SK-N-SH (cell line): ENCODE measurements around the gene HRH1. TPM values are rescaled to one million over a fixed set of nuclear protein-coding genes. Genes with fewer than 3 reads are reported as not detected.

ENCODE experiments used
- CTCF ChIA-PET: fragments of 300-600, 350-600 bp; formaldehyde crosslinking; extraction: SDS; loops from one replicate; lab custom pipeline; 2021; lab: Yijun Ruan, JAX
- POLR2A ChIA-PET: fragments of 350-600 bp; sonication (Branson Sonifier 250); formaldehyde crosslinking; extraction: SDS; loops from one replicate; lab custom pipeline; 2020; ENCODE audit warnings: antibody characterized with exemption, inconsistent platforms; lab: Yijun Ruan, JAX
- DNase-seq: peaks from one replicate; pipeline ENCODE4 v3.0.0; 2012
- H2AFZ ChIP-seq: fragments of 200-600 bp; sonication (generic); 2 replicates; pipeline ENCODE4 v1.8.1; 2016; ENCODE audit warnings: antibody characterized with exemption, mild to moderate bottlenecking, low read depth
- H3F3A ChIP-seq: fragments of 200-600 bp; sonication (generic); replicated peaks from 2 replicates; pipeline ENCODE3; 2016; ENCODE audit warnings: antibody characterized with exemption, mild to moderate bottlenecking; ENCODE audit not compliant: insufficient read depth
- H3K27ac ChIP-seq, 2 experiments: fragments of 200-500 bp in 1 of 2; fragments of 200-600 bp in 1 of 2; sonication (Bioruptor generic) in 1 of 2; sonication (generic), shearing (Covaris generic) in 1 of 2; 2 replicates each; pipeline versions ENCODE4 v1.5.1 to v1.6.1; 2014 to 2016; ENCODE audit warnings: low read depth in 2 of 2, inconsistent platforms in 1 of 2, low read length in 1 of 2, mild to moderate bottlenecking in 1 of 2, mixed read lengths in 1 of 2
- H3K27me3 ChIP-seq: fragments of 200-600 bp; sonication (generic), shearing (Covaris generic); 2 replicates; pipeline ENCODE4 v1.6.1; 2016; ENCODE audit warnings: mixed run types; ENCODE audit not compliant: insufficient read depth
- H3K36me3 ChIP-seq, 2 experiments: fragments of 200-500 bp in 1 of 2; fragments of 200-600 bp in 1 of 2; sonication (Bioruptor generic) in 1 of 2; sonication (generic) in 1 of 2; replicated peaks in 1 of 2; 2 replicates each; pipeline versions ENCODE3 to v1.5.1; 2014 to 2016; ENCODE audit warnings: low read length in 1 of 2, mild to moderate bottlenecking in 1 of 2; ENCODE audit not compliant: insufficient read depth in 2 of 2, control insufficient read depth in 1 of 2
- H3K4me1 ChIP-seq, 2 experiments: fragments of 200-500 bp in 1 of 2; fragments of 200-600 bp in 1 of 2; sonication (Bioruptor generic) in 1 of 2; sonication (generic), shearing (Covaris generic) in 1 of 2; 2 replicates each; pipeline versions ENCODE4 v1.5.1 to v1.6.1; 2014 to 2016; ENCODE audit warnings: low read depth in 1 of 2, low read length in 1 of 2, mixed run types in 1 of 2; ENCODE audit not compliant: insufficient read depth in 2 of 2, control insufficient read depth in 1 of 2
- H3K4me2 ChIP-seq: fragments of 200-600 bp; sonication (generic), shearing (Covaris generic); 2 replicates; pipeline ENCODE4 v1.6.1; 2017; ENCODE audit warnings: mixed run types
- H3K4me3 ChIP-seq, 2 experiments: fragments of 200-500 bp in 1 of 2; fragments of 200-600 bp in 1 of 2; sonication (Bioruptor generic) in 1 of 2; sonication (generic), shearing (Covaris generic) in 1 of 2; 2 replicates each; pipeline versions ENCODE4 v1.5.1 to v1.8.1; 2014 to 2016; ENCODE audit warnings: low read depth in 2 of 2, inconsistent platforms in 1 of 2, low read length in 1 of 2, mild to moderate bottlenecking in 1 of 2, mixed read lengths in 1 of 2, moderate library complexity in 1 of 2
- H3K79me2 ChIP-seq: fragments of 200-600 bp; sonication (generic); 2 replicates; pipeline ENCODE4 v1.8.1; 2017; ENCODE audit warnings: mild to moderate bottlenecking; ENCODE audit not compliant: insufficient read depth
- H3K9ac ChIP-seq: fragments of 200-600 bp; sonication (generic); 2 replicates; pipeline ENCODE4 v1.6.1; 2017; ENCODE audit warnings: mixed run types
- H3K9me2 ChIP-seq: fragments of 200-600 bp; sonication (generic); 2 replicates; pipeline ENCODE4 v1.6.1; 2017; ENCODE audit warnings: mixed run types
- H3K9me3 ChIP-seq: fragments of 200-600 bp; sonication (generic); 2 replicates; pipeline ENCODE4 v1.6.1; 2017; ENCODE audit warnings: mixed run types, mild to moderate bottlenecking, moderate library complexity
- H4K20me1 ChIP-seq: fragments of 200-600 bp; sonication (generic); 2 replicates; pipeline ENCODE4 v1.6.1; 2017; ENCODE audit warnings: mild to moderate bottlenecking, mixed run types; ENCODE audit not compliant: insufficient read depth
- CHD2 ChIP-seq: fragments of 150-350 bp; IDR thresholded peaks from 2 replicates; pipeline ENCODE4 v1.6.1; 2018; ENCODE audit warnings: low read length; ENCODE audit not compliant: partially characterized antibody
- FOSL2 ChIP-seq: IDR thresholded peaks from 2 replicates; pipeline ENCODE4 v1.4.0; 2012; ENCODE audit warnings: low read depth, mild to moderate bottlenecking, moderate library complexity, borderline replicate concordance
- GABPA ChIP-seq: IDR thresholded peaks from 2 replicates; pipeline ENCODE4 v1.4.0; 2012; ENCODE audit warnings: low read depth, mild to moderate bottlenecking
- JUND ChIP-seq: IDR thresholded peaks from 2 replicates; pipeline ENCODE4 v1.4.0; 2012
- MEF2A ChIP-seq: IDR thresholded peaks from 2 replicates; pipeline ENCODE4 v1.4.0; 2012; ENCODE audit warnings: low read depth, borderline replicate concordance
- MXI1 ChIP-seq: IDR thresholded peaks from 2 replicates; pipeline ENCODE4 v1.6.1; 2012; ENCODE audit warnings: mild to moderate bottlenecking, low read depth, low read length, improper control_type of control experiment
- NFIC ChIP-seq: IDR thresholded peaks from 2 replicates; pipeline ENCODE4 v1.4.0; 2012; ENCODE audit warnings: borderline replicate concordance
- NRF1 ChIP-seq: IDR thresholded peaks from 2 replicates; pipeline ENCODE4 v1.6.1; 2012; ENCODE audit warnings: low read depth, mild to moderate bottlenecking, low read length
- PBX3 ChIP-seq: IDR thresholded peaks from 2 replicates; pipeline ENCODE4; 2012
- RFX5 ChIP-seq: IDR thresholded peaks from 2 replicates; pipeline ENCODE4 v1.6.1; 2012; ENCODE audit warnings: mild to moderate bottlenecking, improper control_type of control experiment, low read length
- RXRA ChIP-seq: IDR thresholded peaks from 2 replicates; pipeline ENCODE4 v1.4.0; 2012; ENCODE audit warnings: low read depth, mild to moderate bottlenecking, borderline replicate concordance
- SMC3 ChIP-seq: IDR thresholded peaks from 2 replicates; pipeline ENCODE4 v1.6.1; 2012; ENCODE audit warnings: low read depth, low read length, improper control_type of control experiment
- TEAD4 ChIP-seq: IDR thresholded peaks from 2 replicates; pipeline ENCODE4 v1.4.0; 2012; ENCODE audit warnings: mild to moderate bottlenecking, borderline replicate concordance; ENCODE audit not compliant: insufficient read depth
- WGBS: methylation state at CpG from one replicate; pipeline ENCODE4 v1.1.6; 2017; ENCODE audit warnings: low lambda C conversion rate; 5-methylcytosine and 5-hydroxymethylcytosine counted together
- polyA plus RNA-seq, 3 experiments: library from polyadenylated mRNA; depleted of rRNA; stranded (reverse); fragments of >200 nt; gene quantifications; 2 replicates each; pipeline ENCODE4 v1.2.3, GENCODE V29; 2012
- TF ChIP-seq, protein P1 (sequence below): fragments of 150-350 bp; IDR thresholded peaks from 2 replicates; pipeline ENCODE4 v1.6.1; 2017; ENCODE audit warnings: antibody characterized with exemption, low read length, low read depth, borderline replicate concordance
- TF ChIP-seq, protein P2 (sequence below): IDR thresholded peaks from 2 replicates; pipeline ENCODE4 v1.4.0; 2012; ENCODE audit warnings: low read depth, borderline replicate concordance
- TF ChIP-seq, protein P3 (sequence below): IDR thresholded peaks from 2 replicates; pipeline ENCODE4 v1.4.0; 2012; ENCODE audit warnings: low read depth

Gene HRH1
- polyA plus RNA-seq, 1 of the 3 experiments (the other 2 are of a cell fraction) = 6.2 TPM

GRCh38 chr3:11245827-11246662 is 91.8 kb downstream of the HRH1 start:
- Histone ChIP-seq H3K4me1 (peaks cover 0 to 13% of the 10 kb centered on the region in 2 experiments; a peak in 1 of 4 replicates), H3K4me2 (peak overlapping the region; percentile 61), H3F3A (peaks cover 5% of the 10 kb centered on the region), H3K4me3 (no peak overlapping the region), H3K27ac (peak overlapping the region in 1 of 2 experiments; percentile 54; a peak in 2 of 4 replicates), H3K27me3 (no peaks in the 10 kb centered on the region), H2AFZ (no peak overlapping the region), H3K9ac (no peak overlapping the region), H4K20me1 (no peaks in the 10 kb centered on the region; the same call in 1 of the 2 replicates), H3K79me2 (peaks cover 93% of the 10 kb centered on the region), H3K9me2 (no peaks in the 10 kb centered on the region), H3K9me3 (no peaks in the 10 kb centered on the region), H3K36me3 (peaks cover 0 to 6% of the 10 kb centered on the region in 2 experiments)
- TF ChIP-seq PBX3 = no peak
- TF ChIP-seq FOSL2 = no peak
- TF ChIP-seq, protein P1, sequence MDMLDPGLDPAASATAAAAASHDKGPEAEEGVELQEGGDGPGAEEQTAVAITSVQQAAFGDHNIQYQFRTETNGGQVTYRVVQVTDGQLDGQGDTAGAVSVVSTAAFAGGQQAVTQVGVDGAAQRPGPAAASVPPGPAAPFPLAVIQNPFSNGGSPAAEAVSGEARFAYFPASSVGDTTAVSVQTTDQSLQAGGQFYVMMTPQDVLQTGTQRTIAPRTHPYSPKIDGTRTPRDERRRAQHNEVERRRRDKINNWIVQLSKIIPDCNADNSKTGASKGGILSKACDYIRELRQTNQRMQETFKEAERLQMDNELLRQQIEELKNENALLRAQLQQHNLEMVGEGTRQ = no peak
- TF ChIP-seq TEAD4 = no peak
- no peak for TF ChIP-seq JUND
- no peak for TF ChIP-seq NFIC
- no peak for TF ChIP-seq MEF2A
- TF ChIP-seq, protein P2, sequence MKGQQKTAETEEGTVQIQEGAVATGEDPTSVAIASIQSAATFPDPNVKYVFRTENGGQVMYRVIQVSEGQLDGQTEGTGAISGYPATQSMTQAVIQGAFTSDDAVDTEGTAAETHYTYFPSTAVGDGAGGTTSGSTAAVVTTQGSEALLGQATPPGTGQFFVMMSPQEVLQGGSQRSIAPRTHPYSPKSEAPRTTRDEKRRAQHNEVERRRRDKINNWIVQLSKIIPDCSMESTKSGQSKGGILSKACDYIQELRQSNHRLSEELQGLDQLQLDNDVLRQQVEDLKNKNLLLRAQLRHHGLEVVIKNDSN = no peak
- TF ChIP-seq RFX5 = no peak
- no peak for TF ChIP-seq CHD2
- TF ChIP-seq NRF1 = no peak
- TF ChIP-seq, protein P3, sequence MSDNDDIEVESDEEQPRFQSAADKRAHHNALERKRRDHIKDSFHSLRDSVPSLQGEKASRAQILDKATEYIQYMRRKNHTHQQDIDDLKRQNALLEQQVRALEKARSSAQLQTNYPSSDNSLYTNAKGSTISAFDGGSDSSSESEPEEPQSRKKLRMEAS = no peak
- no peak for TF ChIP-seq MXI1
- TF ChIP-seq SMC3 = no peak
- TF ChIP-seq RXRA = no peak
- TF ChIP-seq GABPA = no peak
- ChIA-PET POLR2A (no interaction called here), CTCF (interaction anchor here (1.2 to 2.1 kb wide), 2 partner anchors 9 to 91 kb away, joined by 3 to 6 read pairs; no protein-coding TSS in a partner anchor)
- 77% methylated on average over 6 of the region's 6 CpGs for WGBS
- no peak for DNase-seq
